Mucosa of gallbladder (tissue), 1 donor: ENCODE measurements around the gene SUN3. TPM values are rescaled to one million over a fixed set of nuclear protein-coding genes. Genes with fewer than 3 reads are reported as not detected.
"Not testable (repeated sequence)": the region's sequence is repeated elsewhere in the genome, so short reads cannot be mapped to it uniquely, and the experiment has no call there.

Experiments used
- DNase-seq: peaks from one replicate; pipeline ENCODE4 v3.0.0-alpha.2; 2020; ENCODE audit warnings: low spot score
- total RNA-seq: library from RNA; stranded (reverse); gene quantifications from one replicate; pipeline ENCODE4 v1.2.1, GENCODE V29; 2021
- donor health status: DM: no; HTN: no; CAD: no.

SUN3 gene
- total RNA-seq, 1 donor from 2014 or later: not detected

- DNase-seq: peak; percentile 75
These were observed 83.5 kb downstream of the SUN3 start for GRCh38 chr7:47945261-47946015.

DNA sequence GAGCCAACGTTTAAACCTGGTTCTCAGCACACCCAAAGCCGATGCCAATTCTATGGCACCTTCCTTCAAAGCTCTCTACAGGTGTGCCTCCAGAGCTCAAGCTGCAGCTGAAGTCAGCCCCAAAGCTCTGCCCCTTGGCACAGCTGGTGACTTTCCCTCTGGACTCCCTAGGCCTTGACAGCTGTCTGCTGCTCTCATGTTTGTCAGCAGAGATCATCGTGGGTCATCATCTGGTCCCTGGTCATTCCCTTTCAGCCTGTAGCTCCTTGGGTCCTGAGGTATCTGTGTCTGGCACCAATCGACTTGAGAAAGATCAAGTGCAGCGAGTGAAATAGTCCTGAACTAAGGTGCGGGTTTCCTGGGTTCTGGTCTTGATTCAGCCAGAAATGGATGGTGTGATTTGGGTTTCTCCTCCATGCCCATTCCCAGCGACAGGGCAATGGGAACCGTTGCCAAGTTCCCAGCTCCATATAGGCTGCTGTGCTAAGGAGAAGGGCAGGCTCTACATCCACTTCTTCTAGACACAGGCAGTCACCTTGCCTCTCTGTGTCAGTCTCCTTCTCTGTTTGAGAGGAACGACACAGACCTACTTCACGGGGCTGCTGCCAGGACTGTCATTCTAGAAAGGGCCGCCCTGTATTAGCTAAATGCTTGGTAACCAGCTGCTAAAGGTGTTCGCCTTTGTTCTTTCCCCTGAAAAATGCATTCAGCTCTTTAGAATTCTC is 84.2 kb downstream of the SUN3 start:
- no peak for DNase-seq

DNA sequence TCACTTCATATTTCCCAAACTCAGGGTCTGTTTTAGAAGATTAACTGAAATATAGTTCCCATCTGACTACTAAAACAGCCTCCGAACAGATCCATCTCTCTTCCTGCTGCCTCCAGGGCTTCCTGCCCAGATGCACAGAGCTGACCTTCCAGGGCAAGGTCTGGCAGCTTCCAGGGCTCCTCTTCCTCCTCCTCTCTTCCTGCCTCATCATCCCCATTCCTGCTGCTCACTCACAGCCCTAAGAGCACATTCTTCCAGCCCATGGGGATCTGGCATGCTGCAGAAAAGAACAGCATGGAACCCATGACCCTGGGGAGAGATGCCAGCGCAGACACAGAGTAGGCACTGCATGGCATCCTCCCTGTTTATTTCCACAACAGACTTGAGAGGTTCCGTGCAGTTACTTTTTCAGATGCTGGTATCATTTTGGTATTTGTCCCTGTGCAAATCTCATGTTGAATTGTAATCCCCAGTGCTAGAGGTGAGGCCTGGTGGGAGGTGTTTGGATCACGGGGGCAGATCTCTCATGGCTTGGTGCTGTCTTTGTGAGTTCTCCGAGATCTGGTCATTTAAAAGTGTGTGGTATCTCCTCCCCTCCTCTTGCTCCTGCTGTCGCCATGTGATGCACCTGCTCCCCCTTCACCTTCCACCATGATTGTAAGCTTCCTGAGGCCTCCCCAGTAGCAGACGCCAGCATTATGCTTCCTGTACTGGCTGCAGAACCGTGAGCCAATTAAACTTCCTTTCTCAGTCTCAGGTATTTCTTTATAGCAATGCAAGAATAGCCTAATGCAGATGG is 85.0 kb downstream of the SUN3 start:
- DNase-seq: no peak

- not testable (repeated sequence) for DNase-seq
These were observed 86.3 kb downstream of the SUN3 start for GRCh38 chr7:47942651-47943050.

- no peak for DNase-seq
These were observed 86.8 kb downstream of the SUN3 start for GRCh38 chr7:47942132-47942531.

- DNase-seq: no peak
These were observed 87.6 kb downstream of the SUN3 start for GRCh38 chr7:47941136-47941844.

DNA sequence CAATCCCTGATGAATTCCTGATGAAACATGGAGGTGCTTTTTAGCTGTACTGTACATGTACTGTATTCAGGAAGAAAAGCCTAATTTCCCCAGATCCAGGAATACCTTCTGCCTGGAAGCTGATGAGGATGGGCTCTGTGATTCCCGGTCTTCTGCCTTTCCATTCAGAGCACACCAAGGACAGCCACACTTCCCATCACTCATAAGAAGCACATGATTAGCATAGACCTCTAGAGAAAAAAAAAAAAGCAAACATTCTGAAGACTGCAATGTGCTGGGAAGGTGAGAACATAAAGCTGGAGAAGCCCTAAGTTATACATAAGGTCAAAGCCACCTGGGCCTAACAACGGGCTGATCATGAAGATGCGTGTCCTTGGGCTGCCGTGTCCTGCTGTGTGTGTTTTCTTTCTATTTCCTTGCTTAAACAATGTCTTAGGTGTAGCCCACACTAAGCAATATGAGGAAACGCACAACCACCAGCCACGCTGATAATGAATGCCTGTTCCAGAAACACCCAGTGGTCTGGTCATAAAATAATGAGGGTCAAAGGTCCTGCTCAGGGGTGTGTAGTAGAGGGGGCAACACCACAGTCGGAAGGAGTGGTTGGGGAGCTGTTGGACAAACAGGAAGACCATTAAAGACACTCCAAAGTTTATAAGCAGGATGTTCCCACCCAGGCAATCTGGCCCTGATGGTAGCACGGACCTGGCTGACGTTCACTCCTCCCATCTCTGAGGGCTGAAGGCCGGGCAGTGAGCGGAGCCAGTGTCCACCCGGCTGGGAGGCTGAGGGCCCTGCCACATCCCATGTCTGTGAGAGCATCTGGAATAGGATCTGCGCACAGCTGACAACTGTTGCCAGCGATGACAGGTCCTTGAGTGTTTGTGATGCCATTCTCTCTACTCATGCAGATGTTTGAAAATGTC is 88.6 kb downstream of the SUN3 start:
- DNase-seq: no peak

DNA sequence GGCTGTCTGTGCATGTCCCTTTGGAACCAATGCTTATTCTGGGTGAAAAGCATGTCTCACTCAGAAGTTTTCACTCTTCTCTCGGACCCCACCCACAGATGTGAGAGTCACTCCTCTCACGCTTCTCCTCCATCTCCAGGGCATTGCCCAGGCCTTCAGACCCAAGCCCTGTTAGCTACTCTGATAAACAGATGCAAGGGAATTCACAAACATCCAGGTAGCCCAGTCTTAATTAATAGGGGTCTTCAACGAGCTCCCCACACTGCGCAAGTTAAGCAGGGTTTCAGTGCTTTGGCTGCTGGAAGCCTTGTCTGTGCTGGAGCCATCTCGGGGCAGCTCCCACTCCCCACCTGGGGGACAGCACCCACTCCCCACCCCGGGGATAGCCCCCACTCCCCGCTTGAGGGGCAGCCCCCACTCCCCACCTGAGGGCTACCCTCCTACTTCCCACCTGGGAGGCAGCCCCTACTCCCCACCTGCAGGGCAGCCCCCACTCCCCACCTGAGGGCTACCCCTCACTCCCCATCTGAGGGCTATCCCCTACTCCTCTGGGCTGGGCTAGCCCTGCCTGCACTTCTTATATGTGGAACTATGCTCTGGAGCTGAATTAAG is 89.4 kb downstream of the SUN3 start:
- DNase-seq: no peak

GRCh38 chr7:47938574-47939165 is 90.2 kb downstream of the SUN3 start:
- no peak for DNase-seq

DNA sequence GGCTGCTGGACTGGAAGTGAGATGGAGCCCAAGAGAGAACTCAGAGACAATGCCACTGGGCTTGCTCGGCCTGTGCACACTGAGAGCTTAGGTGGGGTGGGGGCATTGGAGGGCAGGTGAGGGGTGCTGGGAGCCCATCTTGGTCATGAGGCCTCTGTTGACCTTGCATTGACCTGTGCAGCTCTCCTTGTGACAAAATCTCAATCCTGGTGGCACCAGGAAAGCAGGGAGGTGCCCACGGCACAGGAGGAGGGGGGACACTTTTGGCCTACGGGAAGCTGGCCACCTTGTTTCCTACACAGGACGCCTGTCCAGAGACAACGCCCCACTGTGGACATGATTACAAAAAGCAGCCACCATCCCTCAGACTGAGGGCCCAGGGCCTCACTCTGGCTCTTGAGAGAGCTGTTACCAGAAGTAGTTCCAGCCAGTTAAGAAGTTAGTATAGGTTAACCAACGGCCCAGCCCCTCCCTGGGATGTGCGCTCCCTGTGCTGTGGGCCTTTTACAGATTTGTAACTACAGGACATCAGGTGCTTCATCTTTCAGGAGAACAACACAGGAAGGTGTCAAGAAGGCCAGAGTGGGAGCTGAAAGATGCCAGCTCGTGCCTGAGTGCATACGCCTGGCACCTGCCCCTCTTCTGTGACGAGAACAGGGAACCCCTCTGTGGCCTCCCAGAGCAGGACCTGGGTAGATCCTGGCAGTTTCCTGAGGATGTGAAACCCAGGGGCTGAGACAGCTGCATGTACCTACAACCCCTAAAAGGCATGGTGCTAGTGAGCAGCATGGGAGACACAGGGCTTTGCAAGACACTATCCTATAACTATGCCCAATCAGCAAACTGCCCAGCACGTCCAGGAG is 91.0 kb downstream of the SUN3 start:
- no peak for DNase-seq

Other genes with a start within 250 kb of the SUN3 start
- gene PKD1L1, start 80.6 kb downstream of the SUN3 start, total RNA-seq: 0.20 TPM
- 27.4 TPM for gene HUS1, start 49.5 kb downstream of the SUN3 start, total RNA-seq
- not detected for gene C7orf57, start 6.4 kb upstream of the SUN3 start, total RNA-seq
- 16.8 TPM for gene UPP1, start 60.2 kb upstream of the SUN3 start, total RNA-seq
- 2.8 TPM for gene ABCA13, start 142.4 kb upstream of the SUN3 start, total RNA-seq